ENCODE measurements around the gene PTCD2. TPM values are rescaled to one million over a fixed set of nuclear protein-coding genes. Genes with fewer than 3 reads are reported as not detected.

Gene PTCD2
- total RNA-seq, 1 donor from 2014 or later, result 17.7 TPM

DNA sequence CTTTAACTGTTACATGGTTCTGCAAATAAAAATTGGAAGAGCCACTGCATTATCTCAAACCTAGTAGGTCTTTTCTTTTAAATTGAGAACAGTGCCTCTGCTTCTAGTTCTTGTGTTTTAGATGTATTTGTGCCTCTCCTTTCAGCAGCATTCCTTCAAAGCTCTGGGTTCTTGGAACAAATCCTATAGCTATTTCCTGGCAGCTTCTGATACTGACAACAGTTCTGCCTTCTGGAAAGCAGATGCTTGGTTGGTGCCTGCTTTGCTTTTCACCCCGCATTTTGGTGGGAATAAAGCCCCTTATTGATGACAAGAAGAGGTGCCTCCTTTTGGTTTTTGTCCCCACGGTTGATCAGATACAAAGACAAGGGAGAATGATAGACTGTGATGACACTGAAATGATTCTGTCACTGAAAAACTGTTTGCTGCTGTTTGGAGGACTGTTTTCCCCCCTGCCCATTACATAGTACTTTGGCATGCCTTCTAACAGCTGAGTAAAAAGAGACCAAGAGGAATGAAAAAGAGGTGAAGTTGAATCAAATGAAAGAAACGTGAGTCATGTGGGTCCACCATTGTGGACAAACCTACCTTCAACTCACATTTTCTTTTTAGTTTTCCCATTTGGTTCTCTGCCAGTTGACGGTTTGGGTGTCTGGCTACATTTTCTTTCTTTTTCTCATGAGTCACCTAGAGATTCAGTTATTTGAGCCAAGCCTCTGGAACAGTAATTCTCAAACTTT, 5.6 kb downstream of the PTCD2 start:
- DNase-seq, result no peak
- no peak for ATAC-seq
- intact Hi-C loops (cut with micrococcal nuclease), result no loop called here

DNA sequence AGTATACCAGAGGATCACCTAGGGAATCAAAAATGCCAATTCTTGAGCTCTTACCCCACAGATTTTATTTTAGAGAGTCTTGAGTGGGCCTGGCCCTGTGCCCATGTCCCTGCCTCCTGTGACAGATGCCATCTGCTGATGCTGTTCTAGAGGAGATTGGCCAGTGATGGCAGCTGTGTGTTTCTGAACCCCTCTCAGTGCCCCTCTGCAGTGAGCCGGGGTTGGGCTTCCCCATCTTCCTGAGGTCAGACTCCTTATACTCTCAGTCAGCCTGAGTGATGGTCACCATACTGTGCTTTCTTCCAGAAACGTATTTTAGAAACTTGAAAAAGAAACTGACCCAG, 6.1 kb downstream of the PTCD2 start:
- no peak for DNase-seq
- intact Hi-C loops (cut with micrococcal nuclease), result no loop called here
- ATAC-seq, result no peak

DNA sequence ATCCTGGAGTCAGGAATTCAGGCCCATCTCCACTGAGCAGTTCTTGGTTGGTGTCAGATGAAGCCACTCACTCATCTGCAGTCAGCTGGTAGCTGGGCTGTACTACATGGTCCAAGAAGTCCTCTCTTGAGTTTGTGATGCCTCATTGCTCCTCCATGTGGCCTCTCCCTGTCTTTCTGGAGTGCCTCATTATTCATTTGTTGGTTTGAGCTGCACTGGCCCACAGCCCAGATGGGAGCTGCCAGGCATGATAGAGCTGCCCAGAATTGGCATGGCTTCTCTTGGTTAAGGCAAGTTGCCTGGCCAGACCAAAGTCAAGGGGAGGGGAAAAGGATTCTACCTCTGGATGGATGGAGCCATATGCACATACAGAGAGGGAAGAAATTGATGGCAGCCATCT, 8.0 kb downstream of the PTCD2 start:
- DNase-seq, result peak; percentile 79

DNA sequence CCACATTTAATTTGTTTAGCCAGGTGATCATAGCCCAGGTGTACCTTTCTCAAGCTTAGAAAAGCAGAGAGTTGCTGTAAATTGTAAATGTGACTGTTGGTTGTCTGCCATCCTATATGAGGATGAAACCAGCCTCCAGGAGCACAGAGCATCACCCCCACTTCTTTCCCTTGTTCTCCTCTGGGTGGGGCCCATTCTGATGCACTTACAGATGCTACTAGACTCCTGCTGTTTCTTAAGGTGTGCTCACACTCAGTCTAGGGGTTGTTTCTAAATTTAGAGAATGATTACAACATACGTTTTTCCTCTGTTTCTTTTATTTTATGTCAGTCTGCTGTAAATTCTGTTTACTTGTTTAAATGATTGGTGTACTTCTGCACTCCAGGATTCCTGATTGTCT, 10.5 kb downstream of the PTCD2 start:
- ATAC-seq (no peak), DNase-seq (no peak)
- intact Hi-C loops (cut with micrococcal nuclease), result no loop called here

More for the DNA sequence above, 8.0 kb downstream of the PTCD2 start:
- ATAC-seq, result peak; percentile 97
- intact Hi-C loops (cut with micrococcal nuclease), result no loop called here

DNA sequence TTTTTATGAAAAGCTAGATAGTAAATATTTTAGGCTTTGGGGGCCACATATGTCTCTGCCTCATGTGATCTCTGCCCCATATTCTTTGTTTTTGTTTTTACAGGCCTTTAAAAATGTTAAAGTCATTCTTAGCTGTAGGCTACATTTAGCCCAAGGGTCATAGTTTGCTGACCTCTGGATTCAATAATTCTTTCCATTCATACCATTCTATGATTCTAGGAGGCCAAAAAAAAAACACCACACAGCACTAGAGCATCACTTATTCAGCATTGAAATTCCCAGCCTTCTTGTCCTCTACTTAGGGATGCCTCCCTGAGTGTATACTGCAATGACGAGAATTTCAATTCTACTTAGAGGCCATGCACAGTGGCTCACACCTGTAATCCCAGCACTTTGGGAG, 17.0 kb downstream of the PTCD2 start:
- ATAC-seq (peak; percentile 55), DNase-seq (no peak)
- intact Hi-C loops (cut with micrococcal nuclease), result no loop called here

DNA sequence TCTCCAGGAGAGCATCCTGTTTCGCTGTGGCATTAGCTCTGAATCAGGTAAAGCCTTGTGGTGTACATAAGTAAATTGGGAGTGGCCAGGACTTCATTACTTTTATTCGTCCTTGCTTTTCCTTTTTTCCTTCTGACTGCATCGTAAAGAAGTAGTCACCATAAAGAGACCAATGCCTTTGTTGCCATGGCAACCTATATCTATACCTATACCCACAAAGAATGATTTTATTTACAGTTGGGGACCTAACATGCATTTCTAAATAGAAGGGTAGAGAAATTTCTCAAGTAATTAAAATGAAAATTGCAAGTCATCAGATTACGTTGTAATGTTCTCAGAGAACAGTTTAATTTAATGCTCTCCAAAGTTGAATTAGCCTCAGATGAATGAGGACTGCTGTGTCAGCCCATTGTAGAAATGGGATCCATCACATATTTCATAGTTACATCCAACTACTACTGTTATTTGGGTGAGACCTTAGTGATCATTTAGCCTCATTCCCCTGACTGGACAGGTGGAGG, 18.6 kb downstream of the PTCD2 start:
- no peak for ATAC-seq

DNA sequence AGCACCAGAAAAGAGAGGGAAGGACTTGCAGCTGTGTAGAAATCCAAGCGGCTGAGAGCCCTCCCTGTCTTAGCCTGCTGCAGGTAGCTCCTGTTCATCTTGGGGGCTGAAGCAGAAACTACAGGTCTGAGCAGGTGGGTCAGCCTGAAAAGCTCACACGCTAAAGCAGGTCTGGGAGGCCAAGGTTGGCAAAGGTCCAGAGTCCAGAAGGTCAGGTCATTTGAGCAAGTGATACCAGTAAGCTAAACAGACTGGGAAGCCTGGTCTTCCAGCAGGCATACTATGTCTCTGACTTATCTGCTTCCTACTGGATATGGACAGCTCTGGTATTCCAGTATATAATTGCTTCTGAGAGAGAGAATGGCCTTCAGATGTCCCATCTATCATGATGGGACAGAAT, 26.2 kb downstream of the PTCD2 start:
- no peak for ATAC-seq
- intact Hi-C loops (cut with micrococcal nuclease), result no loop called here
- DNase-seq, result no peak

More for the DNA sequence above, 18.6 kb downstream of the PTCD2 start:
- intact Hi-C loops (cut with micrococcal nuclease), result no loop called here
- DNase-seq, result no peak

DNA sequence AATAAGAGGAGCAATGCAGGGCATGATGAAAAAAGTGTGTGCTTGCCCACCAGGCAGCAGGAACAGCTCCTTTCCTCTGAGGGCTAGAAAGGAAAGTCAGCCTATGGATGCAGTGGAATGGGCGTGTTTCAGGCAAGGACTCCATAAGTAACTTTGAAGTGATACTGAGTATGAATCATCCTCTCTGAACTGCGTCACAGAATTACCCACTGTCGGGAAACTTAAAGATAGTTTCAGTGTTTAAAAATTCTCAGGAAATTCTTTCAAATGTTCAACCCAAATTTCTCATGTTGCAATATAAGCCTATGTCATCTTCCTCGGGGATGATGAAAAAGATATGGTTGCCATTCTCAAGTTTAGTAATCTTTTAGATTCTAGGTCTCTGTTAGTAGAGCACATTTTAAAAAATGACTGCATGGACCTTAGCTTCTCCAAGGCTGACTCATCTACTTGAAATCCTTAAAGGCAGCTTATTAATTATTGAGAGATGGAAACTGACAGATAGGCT, 27.7 kb downstream of the PTCD2 start:
- DNase-seq (no peak), ATAC-seq (no peak)
- intact Hi-C loops (cut with micrococcal nuclease), result no loop called here

DNA sequence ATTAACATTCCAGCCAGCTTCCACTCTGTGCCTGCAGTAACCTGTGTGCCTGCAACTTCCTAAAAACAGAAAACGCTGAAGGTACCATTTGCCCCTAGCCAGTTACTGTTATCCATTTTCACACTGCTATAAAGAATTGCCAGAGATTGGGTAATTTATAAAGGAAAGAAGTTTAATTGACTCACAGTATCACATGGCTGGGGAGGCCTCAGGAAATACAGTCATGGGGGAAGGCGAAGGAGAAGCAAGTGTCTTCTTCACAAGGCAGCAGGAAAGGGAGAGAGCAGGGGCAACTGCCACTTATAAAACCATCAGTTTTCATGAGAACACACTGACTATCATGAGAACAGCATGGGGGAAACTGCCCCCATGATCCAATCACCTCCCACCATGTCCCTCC, 31.2 kb downstream of the PTCD2 start:
- ATAC-seq (no peak), DNase-seq (no peak)
- intact Hi-C loops (cut with micrococcal nuclease), result no loop called here

DNA sequence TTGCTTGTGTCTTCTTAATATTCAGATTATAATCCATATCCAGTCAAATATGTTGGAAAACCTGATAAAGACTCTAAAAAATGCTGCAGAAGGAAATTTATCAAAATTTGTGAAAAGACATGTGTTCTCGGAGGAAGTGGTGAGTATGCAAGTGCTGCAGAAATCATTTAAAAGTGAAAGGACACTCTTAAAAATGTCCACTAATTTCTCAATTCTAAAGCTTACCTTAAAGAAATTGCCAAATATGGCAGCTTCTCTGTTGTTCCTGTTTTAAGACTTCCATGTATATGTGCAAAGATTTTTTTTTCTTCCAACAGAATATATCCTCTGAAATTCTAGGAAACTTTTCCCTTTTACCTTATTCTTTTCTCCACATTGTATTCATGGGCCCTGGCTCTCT, 32.4 kb downstream of the PTCD2 start:
- ATAC-seq, result no peak
- DNase-seq, result no peak
- intact Hi-C loops (cut with micrococcal nuclease), result no loop called here

DNA sequence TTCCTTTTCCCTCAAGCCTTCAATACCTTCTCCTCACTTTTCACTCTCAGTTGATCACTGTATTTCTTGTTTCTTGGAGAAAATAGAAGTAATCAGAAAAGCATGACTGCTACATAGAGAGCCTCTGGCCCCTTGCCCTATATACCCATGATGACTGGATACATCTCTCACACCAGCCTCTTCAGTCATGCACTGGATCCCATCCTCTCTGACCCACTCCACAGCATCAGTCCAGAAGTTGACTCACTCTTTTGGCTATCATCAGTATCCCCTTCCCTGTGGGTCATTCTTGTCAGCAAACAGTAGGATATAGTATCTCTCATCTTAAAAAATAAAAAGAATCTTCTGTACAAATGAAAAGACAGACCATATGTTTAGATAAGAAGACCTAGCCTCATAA, 32.9 kb downstream of the PTCD2 start:
- intact Hi-C loops (cut with micrococcal nuclease), result no loop called here
- ATAC-seq (no peak), DNase-seq (no peak)

DNA sequence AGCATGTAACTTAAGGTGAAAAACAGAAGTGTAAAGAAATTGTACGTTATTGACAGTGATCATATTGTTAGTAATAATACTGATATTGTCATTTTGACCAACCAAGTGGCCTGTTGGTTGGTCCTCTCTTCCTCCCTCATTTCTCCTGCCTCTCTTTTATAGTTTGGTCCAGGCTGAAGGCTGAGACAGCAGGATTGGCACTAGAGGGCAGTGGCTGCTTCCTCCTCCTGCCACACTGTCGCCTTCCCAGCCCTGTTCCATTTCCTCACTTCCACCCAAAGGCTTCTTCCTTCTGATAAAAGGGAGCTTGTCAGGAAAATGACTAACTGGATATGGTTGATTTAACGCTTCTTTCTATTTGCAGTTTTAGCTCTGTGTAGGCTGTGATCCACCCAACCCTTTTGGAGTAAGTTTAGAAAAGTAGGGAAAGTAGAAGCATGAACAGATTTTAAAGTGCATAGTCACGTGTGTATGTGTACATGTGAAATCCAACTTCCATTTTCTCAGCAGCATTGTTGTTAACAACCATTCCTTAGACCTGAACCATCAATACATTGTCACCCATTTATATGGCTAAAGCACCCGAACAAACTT, 35.6 kb downstream of the PTCD2 start:
- intact Hi-C loops (cut with micrococcal nuclease), result no loop called here
- peak; percentile 38 for DNase-seq
- peak; percentile 83 for ATAC-seq

DNA sequence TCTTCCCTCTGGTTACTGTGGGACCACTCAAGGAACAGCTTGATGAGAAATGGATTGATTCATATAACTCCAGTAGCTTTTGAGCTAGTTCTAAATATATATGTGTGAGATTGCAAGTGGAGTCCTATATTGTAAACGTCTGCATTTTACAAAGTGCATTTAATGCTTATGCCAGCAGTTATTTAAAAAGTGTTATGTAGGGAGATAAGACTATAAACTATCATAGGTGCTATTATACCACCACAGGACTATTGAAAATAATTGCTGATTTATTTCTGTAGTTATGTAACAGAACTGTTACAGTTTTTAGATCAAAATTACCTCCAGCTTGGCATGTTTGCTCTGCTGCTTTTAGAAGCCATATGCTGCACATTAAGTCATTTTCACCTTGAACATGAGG, 36.2 kb downstream of the PTCD2 start:
- ATAC-seq (no peak), DNase-seq (no peak)
- intact Hi-C loops (cut with micrococcal nuclease), result no loop called here

DNA sequence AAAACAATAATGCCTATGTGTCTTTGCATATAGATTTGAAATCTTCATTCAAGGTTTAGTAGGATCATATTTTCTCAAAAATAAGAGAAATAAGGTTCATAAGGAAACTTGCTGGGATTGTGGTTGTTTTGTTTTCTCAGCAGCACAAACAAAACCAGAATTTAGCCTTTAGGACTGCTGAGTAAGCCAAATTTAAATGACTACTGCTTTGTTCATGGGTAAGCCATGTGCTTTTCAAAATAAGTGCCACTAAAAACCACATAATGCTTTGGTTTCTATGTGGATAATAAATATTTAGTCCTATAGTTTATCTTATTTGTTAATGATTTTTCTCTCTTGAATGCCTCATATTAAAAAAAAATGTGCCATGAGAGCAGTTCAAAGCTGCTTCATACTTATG, 38.8 kb downstream of the PTCD2 start:
- no peak for ATAC-seq
- no peak for DNase-seq
- intact Hi-C loops (cut with micrococcal nuclease), result no loop called here

DNA sequence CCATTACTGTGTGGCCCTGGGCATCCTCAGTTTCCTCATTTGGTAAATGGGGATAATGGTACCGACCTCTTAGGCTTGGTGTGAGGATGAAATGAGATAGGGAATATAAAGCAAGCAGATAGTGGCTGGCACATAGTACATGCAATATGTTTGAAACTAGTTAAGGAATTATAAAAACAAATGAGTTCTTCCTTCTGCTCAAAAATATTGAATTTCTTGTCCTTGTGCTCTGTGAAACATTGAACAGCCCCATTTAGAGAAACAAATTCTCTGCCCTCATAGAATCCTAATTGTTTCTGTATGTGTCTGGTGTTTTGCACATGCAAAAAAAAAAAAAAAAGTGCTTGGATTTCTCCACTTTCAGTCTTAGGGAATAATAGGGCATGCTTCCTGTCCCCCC, 39.7 kb downstream of the PTCD2 start:
- intact Hi-C loops (cut with micrococcal nuclease), result no loop called here
- ATAC-seq, result no peak
- DNase-seq, result no peak

DNA sequence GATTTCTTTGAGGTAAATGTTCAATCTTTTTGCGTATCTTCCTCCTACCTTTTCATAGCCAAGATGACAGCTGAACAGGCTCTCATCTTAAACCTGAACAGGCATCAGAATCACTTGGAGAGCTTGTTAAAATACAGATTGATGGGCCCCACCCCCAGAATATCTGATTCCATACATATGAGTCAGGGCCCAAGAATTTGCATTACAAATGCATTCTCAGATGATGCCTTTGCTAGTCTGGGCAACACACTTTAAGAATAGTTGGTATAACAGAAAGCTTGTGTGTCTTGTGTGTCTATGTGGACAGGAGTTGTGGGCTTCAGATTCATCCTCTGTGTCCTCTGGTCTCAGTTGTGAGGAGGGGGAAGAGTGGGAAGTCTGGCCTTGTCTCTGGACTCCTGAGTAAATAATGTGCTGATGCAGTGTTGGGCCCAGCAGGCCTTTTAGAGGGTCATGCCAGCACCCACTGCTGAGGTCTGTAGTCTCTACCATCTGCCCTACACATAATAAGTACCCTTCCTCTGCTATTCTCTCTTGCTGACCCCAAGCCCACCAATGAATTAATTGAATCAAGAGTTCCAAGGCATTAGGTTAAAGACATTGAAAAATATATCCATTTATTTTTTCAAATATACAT, 43.1 kb downstream of the PTCD2 start:
- DNase-seq (no peak), ATAC-seq (no peak)
- intact Hi-C loops (cut with micrococcal nuclease), result no loop called here

DNA sequence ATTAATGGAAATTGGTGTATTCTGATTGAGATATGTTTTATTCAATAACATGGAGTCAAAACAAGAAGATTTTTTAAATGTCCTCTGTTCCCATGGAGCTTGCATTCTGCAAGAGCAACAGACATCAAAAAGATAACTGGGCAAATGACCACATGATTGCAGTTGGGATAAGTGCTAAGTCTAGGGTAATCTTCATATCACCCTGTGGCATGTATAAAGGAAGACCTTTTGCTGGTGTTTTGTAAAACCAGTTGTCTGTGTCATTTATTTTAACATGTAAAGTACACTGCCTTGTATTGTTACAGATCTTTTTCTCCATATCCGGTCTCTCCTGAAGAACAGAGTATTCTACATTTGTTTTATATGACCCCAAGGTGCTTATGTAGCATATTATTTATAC, 44.0 kb downstream of the PTCD2 start:
- DNase-seq (no peak), ATAC-seq (no peak)
- intact Hi-C loops (cut with micrococcal nuclease), result loop anchor here (2.0 kb wide), 1 partner anchor 165 kb away; no protein-coding TSS in a partner anchor

DNA sequence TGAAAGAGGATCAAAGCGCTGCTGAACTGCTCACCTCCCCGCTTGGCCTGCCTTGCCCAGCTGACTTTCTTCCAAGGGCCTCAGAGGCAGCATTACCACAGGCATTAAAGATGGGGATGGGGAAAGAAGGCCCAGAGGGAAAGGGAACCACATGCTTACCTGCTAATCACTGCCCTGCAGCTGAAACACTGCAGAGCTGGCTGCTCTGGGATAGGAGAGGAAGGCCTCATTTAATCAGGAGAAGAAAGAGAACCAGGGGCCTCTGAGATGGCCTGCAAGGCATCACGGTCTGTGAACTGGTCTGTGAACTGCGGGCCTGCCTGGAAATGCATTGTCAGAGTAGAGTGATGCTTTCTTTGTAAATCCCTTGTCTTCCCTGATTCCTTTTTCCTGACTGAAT, 44.8 kb downstream of the PTCD2 start:
- no peak for DNase-seq
- intact Hi-C loops (cut with micrococcal nuclease), result loop anchor here (2.0 kb wide), 1 partner anchor 164 kb away; no protein-coding TSS in a partner anchor
- ATAC-seq, result no peak

DNA sequence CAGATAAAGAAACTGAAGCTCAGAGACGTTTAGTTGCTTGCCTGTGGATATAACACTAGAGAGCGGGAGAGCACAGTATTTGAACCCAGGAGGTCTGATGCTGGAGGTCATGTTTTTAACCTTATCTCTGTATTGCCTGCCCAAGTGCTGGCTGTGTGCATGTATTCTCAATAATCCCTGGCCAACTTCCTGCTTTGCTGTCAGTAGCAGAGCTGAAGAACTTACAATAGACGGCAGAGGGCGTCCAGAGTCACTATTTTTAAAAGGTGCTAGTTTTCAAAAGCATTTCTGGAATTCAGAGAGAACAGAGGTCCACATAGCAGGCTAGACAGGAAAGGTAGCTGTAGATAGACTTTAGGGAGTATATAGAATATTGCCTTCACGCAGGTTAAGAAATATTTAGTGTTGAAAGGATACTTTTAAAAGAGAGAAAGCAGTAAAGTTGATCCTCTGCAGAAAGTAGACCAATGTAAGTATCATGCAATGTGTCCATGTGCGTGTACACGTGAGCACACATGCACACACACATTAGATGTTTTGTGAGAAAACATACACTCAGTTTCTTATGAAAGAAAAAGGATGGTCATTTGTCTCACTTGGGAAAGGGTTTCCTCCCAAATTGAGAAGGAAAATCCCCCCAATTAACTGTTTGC, 46.3 kb downstream of the PTCD2 start:
- DNase-seq (peak; percentile 41), ATAC-seq (peak; percentile 94)
- intact Hi-C loops (cut with micrococcal nuclease), result loop anchor here (1.0 kb wide), 1 partner anchor 158 kb away; no protein-coding TSS in a partner anchor

DNA sequence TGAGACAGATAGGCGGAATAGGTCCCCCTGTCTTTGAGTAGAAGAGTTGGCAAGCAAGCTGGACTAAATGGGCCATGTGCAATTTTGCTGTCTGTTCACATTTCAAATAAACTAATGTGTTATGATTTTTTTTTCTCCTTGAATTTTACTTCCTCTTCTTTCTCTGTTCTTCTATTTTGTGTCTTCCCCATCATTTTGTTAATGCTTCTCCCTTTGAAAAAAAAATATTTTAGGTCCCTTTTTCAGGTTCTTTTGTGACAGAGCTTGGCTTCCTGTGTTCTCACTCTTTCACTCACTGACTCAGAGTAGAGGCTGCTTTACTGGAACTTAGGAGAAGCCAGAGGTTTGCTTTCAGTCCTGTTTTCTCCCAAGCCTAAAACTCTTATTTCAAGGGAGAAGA, 48.1 kb downstream of the PTCD2 start:
- intact Hi-C loops (cut with micrococcal nuclease), result no loop called here
- ATAC-seq, result no peak
- no peak for DNase-seq

Data from left ventricle myocardium superior (tissue), 1 donor.